PC-9 (cell line): ENCODE results near the gene MEF2A. TPM values are rescaled to one million over a fixed set of nuclear protein-coding genes. Genes with fewer than 3 reads are reported as not detected.

ENCODE experiments used
- BruUV-seq: library from RNA; stranded (reverse); fragments of 400-500 nt; replicated peaks from 2 replicates; lab custom pipeline; 2021; lab: Mats Ljungman, UMichigan
- CTCF ChIA-PET: fragments of 300-600 bp; sonication (Branson Sonifier 250); formaldehyde crosslinking; loops from one replicate; lab custom pipeline; 2022; ENCODE audit warnings: antibody characterized with exemption; lab: Charles Lee
- POLR2A ChIA-PET: fragments of 300-600 bp; sonication (Branson Sonifier 250); formaldehyde crosslinking; loops from one replicate; lab custom pipeline; 2022; ENCODE audit warnings: antibody characterized with exemption; ENCODE audit not compliant: unreplicated experiment; lab: Charles Lee
- DNase-seq, 2 experiments: peaks; one replicate each; pipeline versions ENCODE4 v3.0.0 to v3.0.0-alpha.2; 2015 to 2022; ENCODE audit warnings: mixed read lengths in 1 of 2
- H2AFZ ChIP-seq: fragments of 200-600 bp; sonication (generic); 2 replicates; pipeline ENCODE4 v1.8.1; 2017; ENCODE audit warnings: antibody characterized with exemption
- H3F3A ChIP-seq: fragments of 200-600 bp; sonication (generic); 2 replicates; pipeline ENCODE4 v1.8.1; 2017; ENCODE audit warnings: antibody characterized with exemption, mild to moderate bottlenecking, low read depth; ENCODE audit not compliant: insufficient read depth
- H3K27ac ChIP-seq: fragments of 200-600 bp; sonication (generic); 2 replicates; pipeline ENCODE4 v1.6.1; 2016; ENCODE audit warnings: mixed run types
- H3K27me3 ChIP-seq: fragments of 200-600 bp; sonication (generic); 2 replicates; pipeline ENCODE4 v1.6.1; 2016; ENCODE audit warnings: low read depth, mixed run types; ENCODE audit not compliant: insufficient read depth
- H3K36me3 ChIP-seq: fragments of 200-600 bp; sonication (generic); 2 replicates; pipeline ENCODE4 v1.6.1; 2016; ENCODE audit warnings: low read depth, mixed run types
- H3K4me1 ChIP-seq: fragments of 200-600 bp; sonication (generic); replicated peaks from 2 replicates; pipeline ENCODE4 v1.6.1; 2016; ENCODE audit warnings: mixed run types; ENCODE audit not compliant: insufficient read depth
- H3K4me2 ChIP-seq: fragments of 200-600 bp; sonication (generic); 2 replicates; pipeline ENCODE4 v1.6.1; 2017; ENCODE audit warnings: mixed run types
- H3K4me3 ChIP-seq: fragments of 200-600 bp; sonication (generic); 2 replicates; pipeline ENCODE4 v1.6.1; 2016; ENCODE audit warnings: mixed run types
- H3K79me2 ChIP-seq: fragments of 200-600 bp; sonication (generic); 2 replicates; pipeline ENCODE4 v1.6.1; 2017; ENCODE audit warnings: low read depth, mixed run types
- H3K9me2 ChIP-seq: fragments of 200-600 bp; sonication (generic); 2 replicates; pipeline ENCODE4 v1.8.1; 2017; ENCODE audit warnings: mild to moderate bottlenecking; ENCODE audit not compliant: insufficient read depth
- H3K9me3 ChIP-seq: fragments of 200-600 bp; sonication (generic); 2 replicates; pipeline ENCODE4 v1.8.1; 2016; ENCODE audit warnings: low read depth; ENCODE audit not compliant: insufficient read depth
- H4K20me1 ChIP-seq: fragments of 200-600 bp; sonication (generic); 2 replicates; pipeline ENCODE4 v1.8.1; 2017; ENCODE audit not compliant: insufficient read depth
- EZH2 ChIP-seq: fragments of 200-600 bp; sonication (generic); IDR thresholded peaks from 2 replicates; pipeline ENCODE4 v1.8.0; 2017; ENCODE audit warnings: antibody characterized with exemption, low read depth
- intact Hi-C: fragments of 100-400 bp; cut with micrococcal nuclease; formaldehyde crosslinking; loops from one replicate; pipeline ENCODE4 v1.10.0; 2022; ENCODE audit not compliant: unreplicated experiment
- total RNA-seq: library from RNA; stranded (reverse); gene quantifications from 2 replicates; pipeline ENCODE4 v1.2.3, GENCODE V29; 2021
- TF ChIP-seq, protein P1 (sequence below): fragments of 200-600 bp; sonication (generic); conservative IDR thresholded peaks from 2 replicates; pipeline ENCODE4 v1.6.1; 2017; ENCODE audit warnings: mixed run types, antibody characterized with exemption, mild to moderate bottlenecking, moderate library complexity

MEF2A gene
- total RNA-seq, 1 experiment from 2014 or later: 31.8 TPM

DNA sequence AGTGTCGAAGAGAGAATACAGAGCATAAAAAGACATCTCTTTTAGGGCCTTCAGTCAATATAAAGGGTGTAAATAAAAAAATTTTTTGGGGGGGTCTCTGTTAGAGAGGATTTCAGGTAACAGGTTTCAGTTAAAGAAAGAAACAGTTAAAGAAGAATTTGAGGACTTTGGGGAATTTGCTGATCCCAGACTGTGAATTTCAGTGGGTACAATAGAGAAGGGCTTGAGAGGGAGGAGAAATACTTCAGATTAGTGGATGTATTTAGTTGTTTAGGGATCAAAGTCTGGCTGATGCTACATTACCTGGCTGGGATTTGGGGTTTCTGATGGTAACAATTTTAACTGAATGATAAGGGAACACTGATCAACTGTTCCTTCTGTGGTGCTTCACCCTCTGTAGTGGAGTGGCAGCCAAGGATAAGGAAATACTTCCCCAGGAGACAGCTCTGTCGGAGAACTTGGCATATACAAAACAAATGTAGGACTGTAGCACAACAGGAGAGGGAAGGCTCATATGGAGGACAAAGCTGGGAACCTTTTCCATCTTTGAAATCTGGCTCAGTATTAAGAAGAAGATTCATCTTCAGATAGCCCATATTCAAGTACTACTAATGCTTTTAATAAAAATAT is 79.2 kb downstream of the MEF2A start:
- no peaks in the 10 kb centered on the region for H3F3A ChIP-seq
- intact Hi-C loops: no loop called here
- peaks cover 25% of the 10 kb centered on the region for H3K36me3 ChIP-seq
- TF ChIP-seq, protein P1, sequence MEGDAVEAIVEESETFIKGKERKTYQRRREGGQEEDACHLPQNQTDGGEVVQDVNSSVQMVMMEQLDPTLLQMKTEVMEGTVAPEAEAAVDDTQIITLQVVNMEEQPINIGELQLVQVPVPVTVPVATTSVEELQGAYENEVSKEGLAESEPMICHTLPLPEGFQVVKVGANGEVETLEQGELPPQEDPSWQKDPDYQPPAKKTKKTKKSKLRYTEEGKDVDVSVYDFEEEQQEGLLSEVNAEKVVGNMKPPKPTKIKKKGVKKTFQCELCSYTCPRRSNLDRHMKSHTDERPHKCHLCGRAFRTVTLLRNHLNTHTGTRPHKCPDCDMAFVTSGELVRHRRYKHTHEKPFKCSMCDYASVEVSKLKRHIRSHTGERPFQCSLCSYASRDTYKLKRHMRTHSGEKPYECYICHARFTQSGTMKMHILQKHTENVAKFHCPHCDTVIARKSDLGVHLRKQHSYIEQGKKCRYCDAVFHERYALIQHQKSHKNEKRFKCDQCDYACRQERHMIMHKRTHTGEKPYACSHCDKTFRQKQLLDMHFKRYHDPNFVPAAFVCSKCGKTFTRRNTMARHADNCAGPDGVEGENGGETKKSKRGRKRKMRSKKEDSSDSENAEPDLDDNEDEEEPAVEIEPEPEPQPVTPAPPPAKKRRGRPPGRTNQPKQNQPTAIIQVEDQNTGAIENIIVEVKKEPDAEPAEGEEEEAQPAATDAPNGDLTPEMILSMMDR: no peak
- no peak for TF ChIP-seq EZH2
- H3K4me1 ChIP-seq: no peaks in the 10 kb centered on the region
- DNase-seq: no peak
- no peaks in the 10 kb centered on the region for H3K79me2 ChIP-seq
- no peak overlapping the region for H3K4me2 ChIP-seq
- CTCF ChIA-PET: no interaction called here
- no peaks in the 10 kb centered on the region for H3K9me2 ChIP-seq
- POLR2A ChIA-PET: no interaction called here
- H3K4me3 ChIP-seq: no peak overlapping the region
- H3K27me3 ChIP-seq: no peaks in the 10 kb centered on the region
- H3K9me3 ChIP-seq: peaks cover 13% of the 10 kb centered on the region
- H4K20me1 ChIP-seq: no peaks in the 10 kb centered on the region
- H3K27ac ChIP-seq: no peak overlapping the region
- no TSS peak for BruUV-seq
- no peak overlapping the region for H2AFZ ChIP-seq

DNA sequence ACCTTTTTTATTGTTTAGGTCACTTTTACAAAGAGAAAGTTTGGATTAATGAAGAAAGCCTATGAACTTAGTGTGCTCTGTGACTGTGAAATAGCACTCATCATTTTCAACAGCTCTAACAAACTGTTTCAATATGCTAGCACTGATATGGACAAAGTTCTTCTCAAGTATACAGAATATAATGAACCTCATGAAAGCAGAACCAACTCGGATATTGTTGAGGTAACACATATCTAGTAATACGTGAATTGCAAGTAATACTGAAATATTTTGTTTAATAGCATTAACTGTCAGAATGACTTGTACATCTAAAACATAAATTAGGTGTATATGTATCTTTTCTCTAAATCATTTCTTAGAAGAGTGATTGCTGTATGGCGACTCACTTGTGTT is 79.8 kb downstream of the MEF2A start:
- Histone ChIP-seq H3K4me3 (no peak overlapping the region), H4K20me1 (no peaks in the 10 kb centered on the region), H3K9me3 (peaks cover 13% of the 10 kb centered on the region), H3F3A (no peaks in the 10 kb centered on the region), H3K27ac (no peak overlapping the region), H3K4me2 (no peak overlapping the region), H3K27me3 (no peaks in the 10 kb centered on the region), H3K4me1 (no peaks in the 10 kb centered on the region), H3K9me2 (no peaks in the 10 kb centered on the region), H3K79me2 (no peaks in the 10 kb centered on the region), H3K36me3 (peaks cover 25% of the 10 kb centered on the region), H2AFZ (no peak overlapping the region)
- intact Hi-C loops: no loop called here
- ChIA-PET CTCF (no interaction called here), POLR2A (no interaction called here)
- no TSS peak for BruUV-seq
- DNase-seq: no peak
- TF ChIP-seq, protein P1: no peak
- TF ChIP-seq EZH2: no peak

DNA sequence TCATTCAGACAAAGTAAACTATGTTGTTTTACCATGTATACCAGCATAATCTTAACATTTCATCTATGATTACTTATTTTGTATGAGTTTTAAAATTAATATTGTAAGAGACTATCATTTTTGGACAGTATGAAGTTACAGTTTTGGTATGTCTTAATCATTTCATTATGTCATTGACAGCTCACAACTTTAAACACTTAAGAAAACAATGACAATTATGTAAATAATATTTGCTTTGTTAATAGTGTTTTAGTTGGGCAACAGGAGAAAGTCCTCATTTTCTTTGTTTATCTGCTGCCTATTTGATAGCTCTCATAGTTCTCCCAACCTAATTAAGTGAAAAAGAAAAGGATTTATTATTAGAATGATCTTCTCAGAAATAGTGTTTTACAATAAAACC is 80.2 kb downstream of the MEF2A start:
- Histone ChIP-seq H3K9me3 (peaks cover 13% of the 10 kb centered on the region), H3K27ac (no peak overlapping the region), H3K36me3 (peaks cover 25% of the 10 kb centered on the region), H3K4me3 (no peak overlapping the region), H2AFZ (no peak overlapping the region), H3K27me3 (no peaks in the 10 kb centered on the region), H3K4me2 (no peak overlapping the region), H3K9me2 (no peaks in the 10 kb centered on the region), H3F3A (no peaks in the 10 kb centered on the region), H3K4me1 (no peaks in the 10 kb centered on the region), H4K20me1 (no peaks in the 10 kb centered on the region), H3K79me2 (no peaks in the 10 kb centered on the region)
- intact Hi-C loops: no loop called here
- POLR2A ChIA-PET: no interaction called here
- TF ChIP-seq, protein P1: no peak
- no peak for TF ChIP-seq EZH2
- no TSS peak for BruUV-seq
- CTCF ChIA-PET: interaction anchor here (0.6 kb wide), 1 partner anchor 538 kb away, joined by 5 read pairs; no protein-coding TSS in a partner anchor
- DNase-seq: no peak
